Fibroblast of skin of abdomen (primary cell): ENCODE results near the gene STAG3.
"Not testable (repeated sequence)": the region's sequence is repeated elsewhere in the genome, so short reads cannot be mapped to it uniquely, and the experiment has no call there.

Experiments used
- DNase-seq: peaks from one replicate; pipeline ENCODE4 v3.0.0-alpha.2; 2013

The STAG3 gene

GRCh38 chr7:100262896-100263295, 85.2 kb downstream of the STAG3 start:
- DNase-seq = not testable (repeated sequence)
